Measurements from ENCODE around the gene XIAP. TPM values are rescaled to one million over a fixed set of nuclear protein-coding genes. Genes with fewer than 3 reads are reported as not detected.

Gene XIAP
- total RNA-seq, 1 donor from 2014 or later = 57.7 TPM

DNA sequence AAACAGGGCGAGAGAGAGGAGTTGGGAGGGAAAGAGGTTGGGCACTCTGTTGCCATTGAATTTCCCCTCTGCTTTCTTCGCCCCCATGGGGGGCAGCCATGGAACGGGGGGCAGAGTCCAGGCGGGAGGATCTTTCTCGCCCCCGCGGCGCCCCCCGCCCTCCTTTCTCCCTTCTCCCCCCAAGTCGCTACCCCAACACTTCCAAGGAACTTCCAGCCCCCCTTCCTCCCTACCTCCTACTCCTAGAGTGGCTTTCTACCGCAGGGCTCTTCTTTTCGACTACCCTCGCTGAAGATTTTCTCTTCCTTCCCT, 101.1 kb downstream of the XIAP start:
- DNase-seq (ENCODE audit: low spot score) = no peak

DNA sequence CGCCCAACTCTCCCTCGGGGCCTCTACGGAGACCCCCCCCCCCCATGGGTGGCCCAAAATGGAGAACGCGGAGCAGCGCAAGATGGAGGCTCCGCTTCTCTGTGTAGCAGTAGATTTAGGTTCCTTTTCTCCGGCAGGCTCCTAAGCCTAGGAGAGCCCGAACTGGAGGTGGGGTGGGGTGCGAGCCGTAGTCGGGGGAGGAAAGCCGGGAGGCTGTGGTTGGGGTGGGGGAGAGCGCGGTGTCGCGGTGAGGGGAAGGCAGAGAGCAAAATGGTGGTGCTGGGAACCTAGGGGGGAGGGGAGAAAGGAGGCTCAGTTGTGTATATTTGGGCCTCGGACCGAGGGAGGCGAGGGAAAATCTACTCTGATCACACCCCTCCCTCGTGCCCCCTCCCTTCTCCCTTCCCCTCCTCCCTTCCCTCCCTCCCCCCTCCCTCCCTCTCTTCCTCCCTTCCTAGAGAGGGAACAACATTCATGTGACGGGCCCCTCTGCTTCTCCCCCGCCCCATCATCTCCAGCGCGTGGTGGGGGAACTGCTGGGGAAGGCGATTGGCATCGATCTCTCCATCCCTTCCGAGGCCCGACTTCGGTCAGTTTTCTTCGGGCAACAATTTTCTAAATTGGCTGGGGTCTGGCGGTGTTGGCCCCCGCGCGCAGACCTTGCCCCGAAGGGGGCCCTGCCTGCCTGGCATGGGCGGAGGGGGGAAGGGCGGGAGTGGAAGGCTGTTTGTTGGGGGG, 101.6 kb downstream of the XIAP start, which contains the start of gene STAG2:
TSS of gene STAG2 (plus strand) at position 439 of the 738 bp plus-strand sequence. CDS start 60,922 bp downstream, outside the sequence.
- DNase-seq (ENCODE audit: low spot score) = peak; percentile 78

DNA sequence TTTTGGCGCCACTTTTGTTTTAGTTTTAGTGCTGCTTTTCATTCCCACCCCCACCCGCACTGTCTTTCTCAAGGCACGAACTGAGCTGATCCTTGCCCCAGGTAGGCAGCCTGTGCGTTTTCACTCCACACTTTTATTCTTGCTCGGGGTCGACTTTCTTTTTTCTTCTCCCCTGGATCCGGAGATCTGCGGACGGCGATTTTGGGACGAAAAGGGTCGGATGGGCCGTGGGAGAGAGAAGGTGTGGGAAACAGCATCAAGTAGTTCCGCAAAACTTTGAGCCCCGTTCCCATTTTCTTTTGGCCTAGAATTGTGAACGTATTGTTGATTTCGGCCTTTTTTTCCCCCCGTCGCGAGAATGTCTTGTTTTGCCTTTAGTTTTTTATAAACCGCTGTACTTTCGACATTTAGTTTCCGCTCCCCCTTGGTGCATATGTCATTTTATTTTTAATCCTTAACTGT, 102.2 kb downstream of the XIAP start:
- no peak for DNase-seq (ENCODE audit: low spot score)

DNA sequence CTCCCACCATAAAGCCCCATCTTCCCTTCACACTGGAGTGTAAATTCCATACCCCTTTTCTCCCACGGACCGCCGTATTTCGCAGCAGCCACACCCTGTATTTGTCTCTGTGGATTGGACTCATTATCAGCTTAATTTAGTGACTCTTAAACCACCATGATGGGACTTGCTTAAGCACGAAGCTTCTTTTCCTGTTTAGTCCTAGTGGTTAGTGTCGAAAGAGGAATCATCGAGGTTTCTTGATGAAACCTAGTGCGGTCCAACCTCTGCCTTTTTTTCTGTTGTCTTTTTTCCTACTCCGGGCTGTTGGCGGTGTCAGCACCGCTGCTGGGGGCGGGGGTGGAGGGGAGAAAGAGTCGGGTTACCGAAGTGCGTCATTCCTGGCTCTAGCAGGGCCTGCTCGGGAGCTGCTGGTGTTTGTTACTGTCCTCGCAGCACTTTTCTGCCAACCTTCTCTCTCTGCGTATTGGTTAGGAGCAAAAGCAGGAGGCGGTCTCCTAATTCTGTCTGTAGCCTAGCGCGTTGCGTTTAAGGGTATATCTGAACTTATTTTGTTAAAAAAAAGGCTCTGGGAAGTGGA, 103.0 kb downstream of the XIAP start:
- DNase-seq (ENCODE audit: low spot score) = peak; percentile 91

Other genes with a start within 250 kb of the XIAP start
- gene THOC2, start 127.0 kb upstream of the XIAP start, total RNA-seq = 63.8 TPM
- gene STAG2, start 101.7 kb downstream of the XIAP start, total RNA-seq = 58.0 TPM

Data from mucosa of gallbladder (tissue), 1 donor.